ENCODE results near the gene CFAP74. TPM values are rescaled to one million over a fixed set of nuclear protein-coding genes. Genes with fewer than 3 reads are reported as not detected.

CFAP74 gene
- polyA plus RNA-seq, 2 of the 4 experiments (the other 2 are of a cell fraction), result 0.03 to 0.04 TPM

DNA sequence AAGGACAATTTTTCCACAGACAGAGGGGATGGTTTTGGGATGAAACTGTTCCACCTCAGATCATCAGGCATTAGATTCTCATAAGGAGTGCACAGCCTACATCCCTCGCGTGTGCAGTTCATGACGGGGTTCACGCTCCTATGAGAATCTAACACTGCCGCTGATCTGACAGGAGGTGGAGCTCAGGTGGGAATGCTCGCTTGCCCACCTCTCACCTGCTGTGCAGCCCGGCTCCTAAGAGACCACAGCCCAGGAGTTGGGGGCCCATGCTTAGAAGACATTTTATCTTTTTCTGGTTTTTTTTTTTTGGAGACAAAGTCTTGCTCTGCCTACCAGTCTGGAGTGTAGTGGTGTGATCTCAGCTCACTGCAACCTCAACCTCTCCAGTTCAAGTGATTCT is 128.7 kb downstream of the CFAP74 start:
- Histone ChIP-seq H3K27ac (no peak overlapping the region), H3K4me2 (no peak overlapping the region), H3K4me1 (no peaks in the 10 kb centered on the region), H3K4me3 (no peak overlapping the region), H3K9me3 (no peaks in the 10 kb centered on the region)
- ChIA-PET POLR2A (interaction anchor here (0.8 kb wide), 1 partner anchor 9 kb away, joined by 4 read pairs; no protein-coding TSS in a partner anchor), CTCF (interaction anchor here (0.8 to 2.1 kb wide), 4 partner anchors 9 to 32 kb away, joined by 3 to 5 read pairs (median 4); no protein-coding TSS in a partner anchor)
- WGBS (ENCODE audit: missing lambda C conversion rate), result 93% methylated on average over 7 of the region's 7 CpGs
- no peak for FAIRE-seq
- no peak for ATAC-seq
- TF ChIP-seq RCOR1 (IDR thresholded peaks at IDR 0.05; ENCODE audit: low read depth, low read length) (no peak), HOXB13 (CRISPR knock-in tag; IDR thresholded peaks at IDR 0.05; ENCODE audit: low read depth) (no peak), KDM1A (IDR thresholded peaks at IDR 0.05; ENCODE audit: low read depth) (no peak), BHLHE40 (IDR thresholded peaks at IDR 0.05; ENCODE audit: low read depth, low read length) (no peak), ZFP36 (IDR thresholded peaks at IDR 0.05; ENCODE audit: borderline replicate concordance, partially characterized antibody) (no peak), NR3C1 (IDR thresholded peaks at IDR 0.05) (no peak), RARB (CRISPR knock-in tag; IDR thresholded peaks at IDR 0.05) (no peak), FOSL2 (IDR thresholded peaks at IDR 0.05) (no peak), FOSL2 (CRISPR knock-in tag; IDR thresholded peaks at IDR 0.05) (no peak)
- TF ChIP-seq, protein P1, sequence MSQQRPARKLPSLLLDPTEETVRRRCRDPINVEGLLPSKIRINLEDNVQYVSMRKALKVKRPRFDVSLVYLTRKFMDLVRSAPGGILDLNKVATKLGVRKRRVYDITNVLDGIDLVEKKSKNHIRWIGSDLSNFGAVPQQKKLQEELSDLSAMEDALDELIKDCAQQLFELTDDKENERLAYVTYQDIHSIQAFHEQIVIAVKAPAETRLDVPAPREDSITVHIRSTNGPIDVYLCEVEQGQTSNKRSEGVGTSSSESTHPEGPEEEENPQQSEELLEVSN (IDR thresholded peaks at IDR 0.05; ENCODE audit: borderline replicate concordance, low read depth), result no peak
- TF ChIP-seq, protein P2, sequence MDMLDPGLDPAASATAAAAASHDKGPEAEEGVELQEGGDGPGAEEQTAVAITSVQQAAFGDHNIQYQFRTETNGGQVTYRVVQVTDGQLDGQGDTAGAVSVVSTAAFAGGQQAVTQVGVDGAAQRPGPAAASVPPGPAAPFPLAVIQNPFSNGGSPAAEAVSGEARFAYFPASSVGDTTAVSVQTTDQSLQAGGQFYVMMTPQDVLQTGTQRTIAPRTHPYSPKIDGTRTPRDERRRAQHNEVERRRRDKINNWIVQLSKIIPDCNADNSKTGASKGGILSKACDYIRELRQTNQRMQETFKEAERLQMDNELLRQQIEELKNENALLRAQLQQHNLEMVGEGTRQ (IDR thresholded peaks at IDR 0.05), result no peak
- no peak for DNase-seq (ENCODE audit: low read depth in 1 of 2, low spot score in 1 of 2)

- H3K27ac ChIP-seq, result no peak overlapping the region
- ATAC-seq, result no peak
- no peak for DNase-seq (ENCODE audit: low read depth in 1 of 2, low spot score in 1 of 2)
- no peak overlapping the region for H3K4me2 ChIP-seq
- ChIA-PET POLR2A (interaction anchor here (0.6 kb wide), 1 partner anchor 17 kb away, joined by 3 read pairs; no protein-coding TSS in a partner anchor), CTCF (interaction anchor here (1.3 kb wide), 1 partner anchor 15 kb away, joined by 4 read pairs; no protein-coding TSS in a partner anchor)
- H3K4me3 ChIP-seq, result no peak overlapping the region
- TF ChIP-seq HOXB13 (CRISPR knock-in tag; IDR thresholded peaks at IDR 0.05; ENCODE audit: low read depth), result no peak
- TF ChIP-seq GATA3 (IDR thresholded peaks at IDR 0.05; ENCODE audit: borderline replicate concordance), result no peak
- no peak for TF ChIP-seq HOXA7 (CRISPR knock-in tag; IDR thresholded peaks at IDR 0.05)
- TF ChIP-seq MAFK (IDR thresholded peaks at IDR 0.05; ENCODE audit: partially characterized antibody), result no peak
- no peak for TF ChIP-seq RNF2 (IDR thresholded peaks at IDR 0.05; ENCODE audit: borderline replicate concordance, low read depth)
- no peak for TF ChIP-seq PBX3 (IDR thresholded peaks at IDR 0.05)
- no peak for TF ChIP-seq FOSL2 (IDR thresholded peaks at IDR 0.05)
- TF ChIP-seq FOSL2 (CRISPR knock-in tag; IDR thresholded peaks at IDR 0.05), result no peak
- TF ChIP-seq, protein P3, sequence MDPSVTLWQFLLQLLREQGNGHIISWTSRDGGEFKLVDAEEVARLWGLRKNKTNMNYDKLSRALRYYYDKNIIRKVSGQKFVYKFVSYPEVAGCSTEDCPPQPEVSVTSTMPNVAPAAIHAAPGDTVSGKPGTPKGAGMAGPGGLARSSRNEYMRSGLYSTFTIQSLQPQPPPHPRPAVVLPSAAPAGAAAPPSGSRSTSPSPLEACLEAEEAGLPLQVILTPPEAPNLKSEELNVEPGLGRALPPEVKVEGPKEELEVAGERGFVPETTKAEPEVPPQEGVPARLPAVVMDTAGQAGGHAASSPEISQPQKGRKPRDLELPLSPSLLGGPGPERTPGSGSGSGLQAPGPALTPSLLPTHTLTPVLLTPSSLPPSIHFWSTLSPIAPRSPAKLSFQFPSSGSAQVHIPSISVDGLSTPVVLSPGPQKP (IDR thresholded peaks at IDR 0.05; ENCODE audit: low read depth, low read length), result no peak
- no peak for TF ChIP-seq HES2 (IDR thresholded peaks at IDR 0.05)
- no peak for TF ChIP-seq NPAS2 (CRISPR knock-in tag; IDR thresholded peaks at IDR 0.05; ENCODE audit: borderline replicate concordance)
- no peak for FAIRE-seq
- WGBS (ENCODE audit: missing lambda C conversion rate), result 93% methylated on average over 2 of the region's 2 CpGs
- H3K9me3 ChIP-seq, result no peaks in the 10 kb centered on the region
- H3K4me1 ChIP-seq, result no peaks in the 10 kb centered on the region
These were observed 130.4 kb downstream of the CFAP74 start for GRCh38 chr1:1873186-1873585.
